NCI-H69 (cell line): Measurements from ENCODE around the gene ARF6.
A peak's percentile ranks its signal among the peaks of the same experiment; 100 is the strongest.
"Not testable (repeated sequence)": the region's sequence is repeated elsewhere in the genome, so short reads cannot be mapped to it uniquely, and the experiment has no call there.

Experiments used
- DNase-seq: peaks from one replicate; lab custom pipeline; 2025; lab: John Stamatoyannopoulos, UW

ARF6 gene

GRCh38 chr14:49892636-49893308 is at the start of gene ARF6:
ARF6 (plus strand) TSS chr14:49893082; CDS start chr14:49893737, 655 bp downstream.
- DNase-seq = peak; percentile 99

- peak; percentile 74 for DNase-seq
These were observed 43.6 kb upstream of the ARF6 start for GRCh38 chr14:49849213-49849847.

GRCh38 chr14:49851813-49852212 is 41.1 kb upstream of the ARF6 start:
- no peak for DNase-seq

GRCh38 chr14:49852301-49853157 is 40.4 kb upstream of the ARF6 start, which contains the start of gene NEMF:
NEMF (minus strand) TSS chr14:49852788; CDS start chr14:49852753, 35 bp downstream.
- peak; percentile 96 for DNase-seq

- no peak for DNase-seq
These were observed 39.8 kb upstream of the ARF6 start for GRCh38 chr14:49853158-49853477.

GRCh38 chr14:49853572-49854375 is 39.1 kb upstream of the ARF6 start:
- peak; percentile 95 for DNase-seq

- no peak for DNase-seq
These were observed 35.4 kb upstream of the ARF6 start for GRCh38 chr14:49857427-49858003.

- DNase-seq = peak; percentile 89
These were observed 34.5 kb upstream of the ARF6 start for GRCh38 chr14:49858383-49858782.

- DNase-seq = peak; percentile 18
These were observed 31.7 kb upstream of the ARF6 start for GRCh38 chr14:49860988-49861698.

- DNase-seq = peak; percentile 83
These were observed 31.2 kb upstream of the ARF6 start for GRCh38 chr14:49861699-49862088.

GRCh38 chr14:49862089-49862673 is 30.7 kb upstream of the ARF6 start:
- DNase-seq = peak; percentile 92

- peak; percentile 57 for DNase-seq
These were observed 29.2 kb upstream of the ARF6 start for GRCh38 chr14:49863487-49864281.

- DNase-seq = peak; percentile 80
These were observed 27.4 kb upstream of the ARF6 start for GRCh38 chr14:49865431-49865859.

- peak; percentile 99 for DNase-seq
These were observed 24.8 kb upstream of the ARF6 start for GRCh38 chr14:49867831-49868719.

- DNase-seq = peak; percentile 59
These were observed 24.2 kb upstream of the ARF6 start for GRCh38 chr14:49868720-49869114.

- DNase-seq = no peak
These were observed 22.0 kb upstream of the ARF6 start for GRCh38 chr14:49870908-49871307.

GRCh38 chr14:49873548-49873947 is 19.3 kb upstream of the ARF6 start:
- DNase-seq = not testable (repeated sequence)

- DNase-seq = peak; percentile 20
These were observed 17.2 kb upstream of the ARF6 start for GRCh38 chr14:49875640-49876198.
